GM12878 (cell line): ENCODE data around the gene MAGEB17. TPM values are rescaled to one million over a fixed set of nuclear protein-coding genes. Genes with fewer than 3 reads are reported as not detected.

Source experiments
- ATAC-seq: fragments of 200-7000 bp; cut with Tn5 transposase; 3 replicates; pipeline ENCODE4 v1.9.1; 2020; ENCODE audit warnings: mild to moderate bottlenecking, moderate library complexity
- BruUV-seq: library from RNA; stranded (reverse); fragments of 400-500 nt; replicated peaks from 2 replicates; lab custom pipeline; 2021; lab: Mats Ljungman, UMichigan
- CTCF ChIA-PET: fragments of 300-600 bp; sonication (Branson Sonifier 250); formaldehyde crosslinking; extraction: SDS; loops from one replicate; lab custom pipeline; 2021; ENCODE audit warnings: inconsistent platforms; lab: Yijun Ruan, JAX
- POLR2A ChIA-PET: fragments of 350-600 bp; formaldehyde crosslinking; extraction: SDS; loops from one replicate; lab custom pipeline; 2021; ENCODE audit warnings: inconsistent platforms; lab: Charles Lee
- RAD21 ChIA-PET: fragments of 300-600 bp; sonication (Branson Sonifier 250); formaldehyde crosslinking; loops from one replicate; lab custom pipeline; 2023; ENCODE audit warnings: antibody characterized with exemption; ENCODE audit not compliant: unreplicated experiment; lab: Charles Lee
- SMC1A ChIA-PET: fragments of 300-600 bp; sonication (Branson Sonifier 250); formaldehyde crosslinking; loops from one replicate; lab custom pipeline; 2023; ENCODE audit not compliant: unreplicated experiment, uncharacterized antibody; lab: Charles Lee
- DNase-seq: peaks from one replicate; pipeline ENCODE4 v3.0.0-alpha.2; 2011; ENCODE audit warnings: low read depth, low spot score
- FAIRE-seq: peaks from 3 replicates; lab custom pipeline; 2011; peaks lifted over from hg19 to GRCh38; lab: Jason Lieb, UNC
- H2AFZ ChIP-seq: 2 replicates; pipeline ENCODE4 v1.6.0; 2011; ENCODE audit warnings: low read depth, low read length, control low read depth; ENCODE audit not compliant: control insufficient read depth
- H3K27ac ChIP-seq: 2 replicates; pipeline ENCODE4 v1.5.1; 2011; ENCODE audit warnings: control low read depth; ENCODE audit not compliant: control insufficient read depth, insufficient read depth
- H3K27me3 ChIP-seq, 2 experiments: replicated peaks in 1 of 2; 2 replicates each; pipeline versions ENCODE4 v1.6.0 to v1.6.1; 2011; ENCODE audit warnings: low read length in 1 of 2; ENCODE audit not compliant: control insufficient read depth in 2 of 2, insufficient read depth in 2 of 2
- H3K36me3 ChIP-seq, 2 experiments: 2 replicates each; pipeline ENCODE4 v1.5.1; 2011; ENCODE audit warnings: low read length in 1 of 2; ENCODE audit not compliant: control insufficient read depth in 2 of 2, insufficient read depth in 2 of 2
- H3K4me1 ChIP-seq: 2 replicates; pipeline ENCODE4 v1.6.1; 2011; ENCODE audit warnings: mild to moderate bottlenecking, low read length, moderate library complexity, mixed read lengths; ENCODE audit not compliant: control insufficient read depth, insufficient read depth
- H3K4me2 ChIP-seq: 2 replicates; pipeline ENCODE4 v1.6.0; 2011; ENCODE audit warnings: control low read depth; ENCODE audit not compliant: control insufficient read depth, insufficient read depth
- H3K4me3 ChIP-seq: fragments of 200-600 bp; sonication (generic); 2 replicates; pipeline ENCODE4 v1.5.1; 2016
- H3K79me2 ChIP-seq: 2 replicates; pipeline ENCODE4 v1.6.0; 2011; ENCODE audit warnings: low read length; ENCODE audit not compliant: control insufficient read depth, insufficient read depth
- H3K9ac ChIP-seq: 2 replicates; pipeline ENCODE4 v1.8.0; 2011; ENCODE audit warnings: low read length, control low read depth, mixed read lengths; ENCODE audit not compliant: control insufficient read depth, insufficient read depth
- H3K9me3 ChIP-seq: replicated peaks from 3 replicates; pipeline ENCODE4 v1.5.1; 2011; ENCODE audit warnings: mild to moderate bottlenecking, low read length; ENCODE audit not compliant: control insufficient read depth, insufficient read depth
- H4K20me1 ChIP-seq: 2 replicates; pipeline ENCODE4 v1.6.0; 2011; ENCODE audit not compliant: control insufficient read depth, insufficient read depth
- BCL11A ChIP-seq: IDR thresholded peaks from 2 replicates; pipeline ENCODE4 v1.6.1; 2011; ENCODE audit warnings: low read depth, low read length
- CBX5 ChIP-seq: sonication (generic); IDR thresholded peaks from 2 replicates; pipeline ENCODE4 v1.6.1; 2016; ENCODE audit warnings: low read depth, moderate library complexity, mild to moderate bottlenecking, inconsistent platforms
- CHD2 ChIP-seq: IDR thresholded peaks from 2 replicates; pipeline ENCODE4 v1.6.1; 2011; ENCODE audit warnings: low read depth, low read length, improper control_type of control experiment, borderline replicate concordance
- EZH2 ChIP-seq: IDR thresholded peaks from 2 replicates; pipeline ENCODE4 v1.6.1; 2012; ENCODE audit warnings: low read depth, mild to moderate bottlenecking, control low read depth, inconsistent platforms, low read length, borderline replicate concordance; ENCODE audit not compliant: control insufficient read depth
- IKZF1 ChIP-seq: fragments of 450-650 bp; conservative IDR thresholded peaks from 2 replicates; pipeline ENCODE4 v1.6.1; 2017; ENCODE audit warnings: antibody characterized with exemption, mild to moderate bottlenecking
- JUND ChIP-seq: IDR thresholded peaks from 2 replicates; pipeline ENCODE4 v1.6.1; 2012; ENCODE audit warnings: low read depth, mild to moderate bottlenecking, low read length, improper control_type of control experiment, moderate library complexity
- MYB ChIP-seq: fragments of 150-350 bp; IDR thresholded peaks from 2 replicates; pipeline ENCODE4 v1.6.1; 2014; ENCODE audit warnings: mild to moderate bottlenecking, low read depth, low read length, borderline replicate concordance
- NFXL1 ChIP-seq: fragments of 450-650 bp; IDR thresholded peaks from 2 replicates; pipeline ENCODE4 v1.6.1; 2017; ENCODE audit warnings: antibody characterized with exemption, mild to moderate bottlenecking, borderline replicate concordance
- PAX8 ChIP-seq: fragments of 450-650 bp; IDR thresholded peaks from 2 replicates; pipeline ENCODE4 v1.6.1; 2017; ENCODE audit warnings: mild to moderate bottlenecking, moderate library complexity
- POU2F2 ChIP-seq: IDR thresholded peaks from 3 replicates; pipeline ENCODE4 v1.6.1; 2011; ENCODE audit warnings: low read depth, mild to moderate bottlenecking, low read length, borderline replicate concordance
- TCF3 ChIP-seq: IDR thresholded peaks from 2 replicates; pipeline ENCODE4 v1.6.1; 2012; ENCODE audit warnings: low read depth, mild to moderate bottlenecking, low read length, borderline replicate concordance; ENCODE audit not compliant: insufficient read depth
- TCF7 ChIP-seq: IDR thresholded peaks from 2 replicates; pipeline ENCODE4 v1.6.1; 2014; ENCODE audit warnings: antibody characterized with exemption, borderline replicate concordance
- WRNIP1 ChIP-seq: IDR thresholded peaks from 2 replicates; pipeline ENCODE4 v1.6.1; 2011; ENCODE audit warnings: low read depth, low read length, improper control_type of control experiment, borderline replicate concordance
- ZNF207 ChIP-seq: fragments of 450-650 bp; IDR thresholded peaks from 2 replicates; pipeline ENCODE4 v1.6.1; 2014; ENCODE audit warnings: antibody characterized with exemption, mild to moderate bottlenecking, borderline replicate concordance
- WGBS: methylation state at CpG from one replicate; pipeline ENCODE4 v1.1.6; 2016; ENCODE audit warnings: low lambda C conversion rate; ENCODE audit not compliant: insufficient replicate concordance, insufficient coverage; ENCODE audit errors: missing lambda C conversion rate; 5-methylcytosine and 5-hydroxymethylcytosine counted together
- in situ Hi-C: fragments of 300-500 bp; cut with MboI; formaldehyde crosslinking; loops from 9 replicates; pipeline ENCODE4 v1.14.3; 2018; ENCODE audit warnings: mixed read lengths
- intact Hi-C: fragments of 100-400 bp; cut with micrococcal nuclease; formaldehyde crosslinking; loops from one replicate; pipeline ENCODE4 v1.14.2; 2022; ENCODE audit not compliant: unreplicated experiment
- polyA plus RNA-seq, 11 experiments: library from polyadenylated mRNA; depleted of rRNA in 4 of 11; unstranded in 6 of 11; stranded (reverse) in 5 of 11; fragments of >200 nt; fragmentation: Nextera tagmentation in 4 of 11; fragmentation: Illumina TruSeq in 1 of 11; extraction: Ambion mirVana in 4 of 11; extraction: Trizol in 1 of 11; gene quantifications; 1 replicate in 1 of 11; 2 replicates in 10 of 11; pipeline versions ENCODE4 v1.2.1 to v1.2.3, GENCODE V29; 2011 to 2016; ENCODE audit warnings: inconsistent platforms in 2 of 11, missing spikeins in 2 of 11, low read depth in 1 of 11
- total RNA-seq, 4 experiments: library from RNA; depleted of rRNA in 3 of 4; stranded (reverse); fragments of >200 nt in 3 of 4; fragmentation: Illumina TruSeq in 1 of 4; extraction: Trizol in 1 of 4; gene quantifications; 2 replicates each; pipeline versions ENCODE4 v1.2.1 to v1.2.3, GENCODE V29; 2013 to 2021
- TF ChIP-seq, protein P1 (sequence below): fragments of 450-650 bp; IDR thresholded peaks from 2 replicates; pipeline ENCODE4 v1.6.1; 2018; ENCODE audit warnings: borderline replicate concordance, mild to moderate bottlenecking; ENCODE audit not compliant: partially characterized antibody
- TF ChIP-seq, protein P2 (sequence below): IDR thresholded peaks from 2 replicates; pipeline ENCODE4 v1.6.1; 2011; ENCODE audit warnings: low read depth, low read length, improper control_type of control experiment, borderline replicate concordance
- TF ChIP-seq, protein P3 (sequence below): fragments of 450-650 bp; conservative IDR thresholded peaks from 2 replicates; pipeline ENCODE4 v1.6.1; 2017; ENCODE audit warnings: mild to moderate bottlenecking, moderate library complexity
- TF ChIP-seq, protein P4 (sequence below): IDR thresholded peaks from 2 replicates; pipeline ENCODE4 v1.6.1; 2012; ENCODE audit warnings: low read depth, low read length, improper control_type of control experiment

The MAGEB17 gene
- total and polyA plus RNA-seq, 10 of the 15 experiments (the other 5 are each of a cell fraction or from before 2014, with no cell fraction given) = 0.05 to 0.21 TPM; not detected in 8

DNA sequence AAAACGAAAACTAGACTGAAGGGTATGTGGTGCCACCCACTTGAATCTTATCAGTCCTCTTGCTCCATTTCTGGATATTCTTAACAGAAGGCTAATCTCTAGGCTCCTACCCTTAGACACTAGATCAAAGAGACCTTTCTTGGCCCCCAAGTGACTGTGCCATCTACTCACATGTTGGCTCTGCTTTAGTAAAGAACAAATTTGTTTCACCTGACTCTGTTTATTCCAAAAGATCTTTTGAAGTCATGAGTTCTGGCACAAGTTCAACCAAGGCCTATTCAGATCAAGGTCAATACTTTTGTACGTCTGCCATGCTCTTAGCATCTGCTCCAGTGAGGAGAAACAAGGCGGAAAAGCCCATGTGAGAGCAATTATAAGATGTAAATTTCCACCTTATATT is 37.3 kb downstream of the MAGEB17 start (continued):
- TF ChIP-seq, protein P1, sequence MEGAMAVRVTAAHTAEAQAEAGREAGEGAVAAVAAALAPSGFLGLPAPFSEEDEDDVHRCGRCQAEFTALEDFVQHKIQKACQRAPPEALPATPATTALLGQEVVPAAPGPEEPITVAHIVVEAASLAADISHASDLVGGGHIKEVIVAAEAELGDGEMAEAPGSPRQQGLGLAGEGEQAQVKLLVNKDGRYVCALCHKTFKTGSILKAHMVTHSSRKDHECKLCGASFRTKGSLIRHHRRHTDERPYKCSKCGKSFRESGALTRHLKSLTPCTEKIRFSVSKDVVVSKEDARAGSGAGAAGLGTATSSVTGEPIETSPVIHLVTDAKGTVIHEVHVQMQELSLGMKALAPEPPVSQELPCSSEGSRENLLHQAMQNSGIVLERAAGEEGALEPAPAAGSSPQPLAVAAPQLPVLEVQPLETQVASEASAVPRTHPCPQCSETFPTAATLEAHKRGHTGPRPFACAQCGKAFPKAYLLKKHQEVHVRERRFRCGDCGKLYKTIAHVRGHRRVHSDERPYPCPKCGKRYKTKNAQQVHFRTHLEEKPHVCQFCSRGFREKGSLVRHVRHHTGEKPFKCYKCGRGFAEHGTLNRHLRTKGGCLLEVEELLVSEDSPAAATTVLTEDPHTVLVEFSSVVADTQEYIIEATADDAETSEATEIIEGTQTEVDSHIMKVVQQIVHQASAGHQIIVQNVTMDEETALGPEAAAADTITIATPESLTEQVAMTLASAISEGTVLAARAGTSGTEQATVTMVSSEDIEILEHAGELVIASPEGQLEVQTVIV = no peak
- TF ChIP-seq BCL11A (no peak), IKZF1 (no peak), CHD2 (no peak)

DNA sequence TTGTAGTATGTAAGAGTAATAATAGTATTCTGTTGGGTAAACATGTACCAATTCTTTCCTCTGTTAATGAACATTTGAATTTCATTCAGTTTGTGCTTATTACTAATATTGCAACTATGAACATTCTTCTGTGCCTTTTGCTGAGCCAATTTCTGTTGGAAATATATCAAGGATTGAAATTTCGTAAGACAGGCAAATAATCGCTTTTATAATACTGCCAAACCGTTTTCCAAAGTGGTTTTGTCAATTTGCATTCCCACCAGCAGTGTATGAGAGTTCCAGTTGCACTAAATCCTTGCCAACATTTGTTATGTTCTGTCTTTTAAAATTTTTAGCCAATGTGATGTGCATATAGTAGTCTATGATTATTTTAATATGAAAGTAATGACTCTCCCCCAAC is 38.6 kb downstream of the MAGEB17 start:
- in situ Hi-C loops (no loop called here), intact Hi-C loops (no loop called here)
- Histone ChIP-seq H3K4me3 (no peak overlapping the region), H3K9ac (no peak overlapping the region), H3K79me2 (no peaks in the 10 kb centered on the region), H3K4me1 (no peaks in the 10 kb centered on the region), H3K27me3 (no peaks in the 10 kb centered on the region; a peak in 1 of 4 replicates), H3K9me3 (no peaks in the 10 kb centered on the region), H2AFZ (no peak overlapping the region), H4K20me1 (no peaks in the 10 kb centered on the region), H3K4me2 (no peak overlapping the region), H3K27ac (no peak overlapping the region), H3K36me3 (no peaks in the 10 kb centered on the region)
- FAIRE-seq (no peak), ATAC-seq (no peak), DNase-seq (no peak)
- ChIA-PET RAD21 (no interaction called here), CTCF (interaction anchor here (1.7 kb wide), 1 partner anchor 302 kb away, joined by 4 read pairs; no protein-coding TSS in a partner anchor), SMC1A (no interaction called here), POLR2A (no interaction called here)
- WGBS = 14% methylated on average over 3 of the region's 3 CpGs
- TF ChIP-seq TCF7 (no peak), MYB (no peak), POU2F2 (no peak), ZNF207 (no peak), WRNIP1 (no peak), CBX5 (no peak), EZH2 (no peak), NFXL1 (no peak), TCF3 (no peak), JUND (no peak), PAX8 (no peak)
- TF ChIP-seq, protein P2, sequence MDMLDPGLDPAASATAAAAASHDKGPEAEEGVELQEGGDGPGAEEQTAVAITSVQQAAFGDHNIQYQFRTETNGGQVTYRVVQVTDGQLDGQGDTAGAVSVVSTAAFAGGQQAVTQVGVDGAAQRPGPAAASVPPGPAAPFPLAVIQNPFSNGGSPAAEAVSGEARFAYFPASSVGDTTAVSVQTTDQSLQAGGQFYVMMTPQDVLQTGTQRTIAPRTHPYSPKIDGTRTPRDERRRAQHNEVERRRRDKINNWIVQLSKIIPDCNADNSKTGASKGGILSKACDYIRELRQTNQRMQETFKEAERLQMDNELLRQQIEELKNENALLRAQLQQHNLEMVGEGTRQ = no peak
- TF ChIP-seq, protein P3, sequence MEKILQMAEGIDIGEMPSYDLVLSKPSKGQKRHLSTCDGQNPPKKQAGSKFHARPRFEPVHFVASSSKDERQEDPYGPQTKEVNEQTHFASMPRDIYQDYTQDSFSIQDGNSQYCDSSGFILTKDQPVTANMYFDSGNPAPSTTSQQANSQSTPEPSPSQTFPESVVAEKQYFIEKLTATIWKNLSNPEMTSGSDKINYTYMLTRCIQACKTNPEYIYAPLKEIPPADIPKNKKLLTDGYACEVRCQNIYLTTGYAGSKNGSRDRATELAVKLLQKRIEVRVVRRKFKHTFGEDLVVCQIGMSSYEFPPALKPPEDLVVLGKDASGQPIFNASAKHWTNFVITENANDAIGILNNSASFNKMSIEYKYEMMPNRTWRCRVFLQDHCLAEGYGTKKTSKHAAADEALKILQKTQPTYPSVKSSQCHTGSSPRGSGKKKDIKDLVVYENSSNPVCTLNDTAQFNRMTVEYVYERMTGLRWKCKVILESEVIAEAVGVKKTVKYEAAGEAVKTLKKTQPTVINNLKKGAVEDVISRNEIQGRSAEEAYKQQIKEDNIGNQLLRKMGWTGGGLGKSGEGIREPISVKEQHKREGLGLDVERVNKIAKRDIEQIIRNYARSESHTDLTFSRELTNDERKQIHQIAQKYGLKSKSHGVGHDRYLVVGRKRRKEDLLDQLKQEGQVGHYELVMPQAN = no peak
- TF ChIP-seq, protein P4, sequence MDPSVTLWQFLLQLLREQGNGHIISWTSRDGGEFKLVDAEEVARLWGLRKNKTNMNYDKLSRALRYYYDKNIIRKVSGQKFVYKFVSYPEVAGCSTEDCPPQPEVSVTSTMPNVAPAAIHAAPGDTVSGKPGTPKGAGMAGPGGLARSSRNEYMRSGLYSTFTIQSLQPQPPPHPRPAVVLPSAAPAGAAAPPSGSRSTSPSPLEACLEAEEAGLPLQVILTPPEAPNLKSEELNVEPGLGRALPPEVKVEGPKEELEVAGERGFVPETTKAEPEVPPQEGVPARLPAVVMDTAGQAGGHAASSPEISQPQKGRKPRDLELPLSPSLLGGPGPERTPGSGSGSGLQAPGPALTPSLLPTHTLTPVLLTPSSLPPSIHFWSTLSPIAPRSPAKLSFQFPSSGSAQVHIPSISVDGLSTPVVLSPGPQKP = no peak
- no TSS peak for BruUV-seq
